GM21528 (cell line): ENCODE results near the gene LRIT2.

Experiments used
- ATAC-seq: cut with Tn5 transposase; IDR thresholded peaks from one replicate; pipeline ENCODE4 v1.9.1; 2021; ENCODE audit warnings: mild to moderate bottlenecking, moderate library complexity; ENCODE audit not compliant: unreplicated experiment, low FRiP score

Gene LRIT2

GRCh38 chr10:84212014-84212413 is 13.3 kb downstream of the LRIT2 start:
- ATAC-seq = no peak

DNA sequence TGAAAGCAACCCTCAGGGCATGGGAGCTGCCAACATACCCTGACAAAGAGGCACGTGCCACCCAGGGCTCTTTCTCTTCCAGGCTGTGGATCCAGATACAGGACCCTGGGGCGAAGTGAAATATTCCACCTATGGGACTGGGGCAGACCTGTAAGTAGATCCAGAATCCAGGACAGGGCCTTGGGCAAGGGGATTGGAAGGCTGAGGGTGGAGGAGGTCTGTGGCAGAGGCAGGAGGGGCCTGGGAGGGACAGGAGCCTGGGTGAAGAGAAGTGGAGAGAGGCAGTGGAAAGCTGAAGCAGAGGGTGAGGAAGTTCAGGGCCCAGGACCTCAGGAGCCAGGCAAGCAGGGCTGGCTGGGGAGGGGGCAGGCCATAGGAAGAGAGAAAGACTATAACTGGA is 13.8 kb downstream of the LRIT2 start:
- no peak for ATAC-seq

DNA sequence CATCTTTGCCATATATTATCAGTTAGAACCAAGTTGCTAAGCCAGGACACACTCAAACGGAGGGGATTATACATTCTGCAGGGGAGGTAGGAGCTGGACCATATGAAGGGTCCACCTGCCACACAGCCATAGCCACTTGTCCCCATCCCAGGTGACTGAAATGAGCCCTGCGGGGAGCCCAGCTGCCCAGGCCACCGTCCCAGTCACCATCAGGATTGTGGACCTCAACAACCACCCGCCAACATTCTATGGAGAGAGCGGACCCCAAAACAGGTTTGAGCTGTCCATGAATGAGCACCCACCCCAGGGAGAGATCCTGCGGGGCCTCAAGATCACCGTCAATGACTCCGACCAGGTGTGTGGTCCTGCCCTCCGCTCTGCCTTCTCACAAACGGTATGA is 17.3 kb downstream of the LRIT2 start:
- ATAC-seq = no peak

DNA sequence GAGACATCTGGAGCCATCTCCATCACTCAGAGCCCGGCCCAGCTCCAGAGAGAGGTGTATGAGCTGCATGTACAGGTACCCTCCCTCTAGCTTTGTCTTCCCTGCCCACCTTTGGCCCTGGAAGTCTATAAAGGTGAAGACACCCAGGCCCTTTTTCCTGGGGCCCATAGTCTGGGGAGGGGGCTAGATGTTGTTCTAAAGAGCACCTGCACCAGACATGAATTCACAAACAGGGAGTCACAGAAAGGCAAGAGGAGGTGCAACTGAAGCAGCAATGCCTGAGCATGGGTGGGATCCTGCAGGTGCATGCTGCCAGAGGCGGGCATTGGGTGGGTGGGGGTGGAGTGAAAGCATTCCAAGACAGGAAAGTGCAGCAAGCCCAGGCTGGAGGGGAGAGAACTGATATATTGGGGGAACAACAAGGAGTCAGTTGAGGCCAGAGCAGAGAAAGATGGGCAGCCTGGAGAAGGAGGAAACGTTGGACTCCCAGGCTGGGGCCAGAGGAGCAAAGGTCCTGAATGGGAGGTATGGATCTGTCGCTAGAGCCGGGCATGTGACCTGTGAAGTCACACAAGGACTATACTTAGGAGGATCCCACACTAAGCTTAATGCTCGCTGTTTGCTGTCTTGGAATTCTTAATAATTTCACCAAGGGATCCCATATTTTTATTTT is 19.4 kb downstream of the LRIT2 start:
- no peak for ATAC-seq

DNA sequence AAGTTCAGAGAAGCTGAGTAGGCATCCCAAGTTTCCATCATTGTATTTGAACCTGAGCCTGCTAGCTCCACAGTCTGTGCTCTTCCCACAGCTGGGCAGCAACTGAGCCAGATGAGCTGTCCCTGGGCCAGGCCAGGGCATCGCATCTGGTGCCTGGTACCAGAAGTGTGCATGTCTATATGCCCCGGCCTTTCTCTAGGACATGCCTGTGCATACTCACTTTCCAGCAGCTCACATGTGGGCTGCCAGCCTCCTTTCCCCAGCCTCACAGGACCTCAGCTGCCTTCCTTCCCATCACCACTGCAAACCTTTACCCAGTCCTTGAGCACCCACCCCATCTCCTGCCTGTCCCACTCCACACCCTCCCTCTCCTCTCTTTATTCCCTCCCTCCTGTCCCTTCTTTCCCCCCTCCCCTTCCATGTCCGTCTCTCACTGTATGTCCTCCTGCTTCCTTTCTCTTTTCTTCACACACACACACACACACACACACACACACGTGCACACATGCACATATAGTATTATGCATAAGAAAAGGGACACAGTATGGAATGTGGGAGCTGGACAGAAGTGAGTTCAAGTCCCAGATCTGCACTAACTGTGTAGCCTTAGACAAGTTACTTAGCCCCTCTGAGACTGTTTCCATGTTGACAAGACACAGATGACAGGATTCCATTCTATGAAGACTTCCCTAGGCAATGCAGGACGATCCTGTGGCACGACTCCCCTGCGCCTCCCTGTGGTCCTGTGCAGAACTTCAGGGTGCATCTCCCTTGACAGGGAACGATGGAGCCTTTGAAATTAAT is 20.1 kb downstream of the LRIT2 start:
- ATAC-seq = peak; percentile 74

- no peak for ATAC-seq
Measured at GRCh38 chr10:84204610-84205009, 20.7 kb downstream of the LRIT2 start.

DNA sequence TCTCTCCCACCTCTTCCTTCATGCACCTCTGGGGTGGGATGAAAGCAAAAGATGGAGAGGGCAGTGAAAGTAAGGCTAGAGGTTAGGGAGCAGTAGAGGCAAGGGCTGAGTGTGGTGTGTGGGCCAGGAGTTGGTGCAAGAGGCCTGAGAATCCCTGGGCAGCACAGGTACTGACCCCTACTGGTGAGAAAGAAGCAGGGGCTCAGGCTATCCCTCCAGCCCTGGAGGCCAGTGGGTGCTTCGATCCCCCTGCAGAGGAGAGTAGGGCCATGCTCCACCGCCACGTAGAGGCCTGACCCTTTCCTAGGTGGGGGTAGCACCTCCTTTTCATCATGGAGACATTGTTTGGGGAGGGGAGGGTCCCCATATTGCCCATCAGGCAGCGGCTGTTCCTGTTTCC is 21.2 kb downstream of the LRIT2 start:
- ATAC-seq = peak; percentile 54

GRCh38 chr10:84202349-84202748 is 23.0 kb downstream of the LRIT2 start:
- no peak for ATAC-seq

DNA sequence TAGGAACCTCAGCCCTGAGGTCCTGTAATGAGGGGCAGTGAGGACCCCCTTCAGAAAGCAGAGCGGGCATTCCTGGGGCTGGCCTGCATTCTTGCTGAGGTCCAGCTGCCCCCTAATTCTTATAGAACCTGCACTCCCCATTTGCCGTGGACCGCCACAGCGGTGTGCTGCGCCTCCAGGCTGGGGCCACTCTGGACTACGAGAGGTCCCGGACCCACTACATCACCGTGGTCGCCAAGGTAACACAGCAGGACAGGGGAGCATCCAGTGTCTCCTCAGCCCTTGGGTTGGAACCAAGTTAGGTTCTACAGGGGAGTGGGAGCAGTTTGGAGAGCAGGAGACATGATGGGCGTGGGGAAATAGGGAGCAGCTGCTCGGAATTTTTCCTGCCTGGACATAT is 23.7 kb downstream of the LRIT2 start:
- ATAC-seq = no peak

- ATAC-seq = no peak
Measured at GRCh38 chr10:84201244-84201606, 24.1 kb downstream of the LRIT2 start.

- ATAC-seq = no peak
Measured at GRCh38 chr10:84200537-84201243, 24.7 kb downstream of the LRIT2 start.

GRCh38 chr10:84198206-84198915 is 27.0 kb downstream of the LRIT2 start:
- no peak for ATAC-seq

DNA sequence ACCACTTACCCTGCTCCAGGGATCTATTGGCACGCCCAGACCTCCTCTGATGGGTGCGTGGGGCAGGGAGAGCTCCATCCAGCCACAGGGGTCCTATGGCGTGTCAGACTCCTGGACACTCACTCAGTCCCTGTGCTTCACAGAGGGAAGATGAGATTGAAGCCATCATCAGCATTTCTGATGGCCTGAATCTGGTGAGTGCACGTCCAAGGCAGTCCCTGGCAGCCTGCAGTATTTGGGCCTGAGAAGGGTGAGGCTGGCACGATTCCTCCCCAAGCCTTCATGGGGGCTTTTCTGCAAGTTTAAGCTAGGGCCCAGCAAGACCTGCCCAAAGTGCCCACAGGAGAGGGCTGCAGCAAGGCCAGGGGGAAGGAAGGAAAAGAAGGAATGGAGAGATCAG is 27.7 kb downstream of the LRIT2 start:
- no peak for ATAC-seq

GRCh38 chr10:84196941-84197340 is 28.4 kb downstream of the LRIT2 start:
- ATAC-seq = no peak

DNA sequence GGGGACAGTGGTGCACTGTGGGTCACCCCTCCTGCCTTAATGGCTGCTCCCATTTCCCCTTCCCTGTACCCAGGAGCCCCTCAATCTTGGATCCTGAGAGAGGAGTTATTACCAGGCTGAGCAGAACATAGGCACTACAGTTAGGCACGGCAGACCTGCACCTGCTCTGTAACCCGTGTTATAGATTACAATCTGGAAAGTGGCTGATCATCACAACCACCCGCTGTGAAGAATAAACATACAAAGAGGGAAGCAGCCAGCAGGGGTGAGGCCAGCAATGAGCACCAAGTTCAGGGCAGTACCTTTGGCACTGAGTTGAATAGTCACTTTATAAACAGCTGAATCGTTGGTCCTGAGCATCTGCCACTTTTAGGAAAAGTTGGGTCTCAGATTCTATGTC is 29.3 kb downstream of the LRIT2 start:
- ATAC-seq = no peak

- ATAC-seq = no peak
Measured at GRCh38 chr10:84195044-84195830, 30.1 kb downstream of the LRIT2 start.

GRCh38 chr10:84194424-84195043 is 30.8 kb downstream of the LRIT2 start, which contains the start of gene CDHR1:
Gene CDHR1, plus strand, starts transcription at chr10:84194537. Its CDS starts 224 bp downstream, at chr10:84194761.
- peak; percentile 56 for ATAC-seq

DNA sequence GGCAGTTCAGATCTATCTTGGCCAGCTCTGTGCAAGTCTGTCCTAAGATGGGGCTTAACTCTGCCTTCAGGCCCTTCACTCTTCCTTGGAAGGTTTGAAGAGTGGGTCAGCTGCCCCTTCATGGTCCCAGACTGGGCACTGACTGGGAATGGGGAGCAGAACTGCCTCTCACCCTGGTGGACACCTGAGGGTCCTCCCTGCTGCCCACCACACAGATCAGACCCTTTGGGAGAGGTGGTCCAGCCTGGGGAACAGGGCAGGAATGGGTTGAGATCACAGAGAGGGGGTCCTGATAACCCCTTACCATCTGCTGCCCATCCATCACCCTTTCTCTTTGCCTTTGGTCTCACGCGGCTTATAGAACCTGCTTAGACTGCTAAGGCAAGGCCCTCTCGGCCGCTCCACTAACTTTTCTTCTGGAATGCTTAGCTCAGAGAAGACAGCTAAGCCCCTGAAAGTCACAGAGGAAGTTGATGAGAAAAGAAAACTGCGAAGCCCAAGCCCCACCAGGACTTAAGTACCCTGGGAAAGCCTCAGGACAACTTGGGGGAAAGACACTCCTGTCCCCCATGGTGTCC is 31.4 kb downstream of the LRIT2 start:
- ATAC-seq = no peak

GRCh38 chr10:84193327-84193726 is 32.0 kb downstream of the LRIT2 start:
- ATAC-seq = no peak
